HUES6 (cell line): Measurements from ENCODE around the gene VPS37D.
A peak's percentile ranks its signal among the peaks of the same experiment; 100 is the strongest.

Experiments
- H3K27ac ChIP-seq: 2 replicates; pipeline ENCODE4 v1.7.0; 2013; ENCODE audit warnings: low read depth, mild to moderate bottlenecking, low read length, inconsistent platforms
- H3K27me3 ChIP-seq: 2 replicates; pipeline ENCODE4 v1.6.1; 2013; ENCODE audit warnings: low read length; ENCODE audit not compliant: control insufficient read depth, insufficient read depth
- H3K36me3 ChIP-seq: 2 replicates; pipeline ENCODE4 v1.6.1; 2013; ENCODE audit warnings: low read length; ENCODE audit not compliant: control insufficient read depth, insufficient read depth
- H3K4me1 ChIP-seq: 2 replicates; pipeline ENCODE4 v1.6.1; 2013; ENCODE audit warnings: low read length; ENCODE audit not compliant: control insufficient read depth, insufficient read depth
- H3K4me3 ChIP-seq: 2 replicates; pipeline ENCODE4 v1.5.1; 2013; ENCODE audit warnings: low read depth, low read length
- H3K9ac ChIP-seq: one replicate; pipeline ENCODE4 v1.6.1; 2013; ENCODE audit warnings: mild to moderate bottlenecking, low read length
- H3K9me3 ChIP-seq: 2 replicates; pipeline ENCODE4 v1.6.1; 2013; ENCODE audit warnings: low read depth, low read length; ENCODE audit not compliant: control insufficient read depth, insufficient read depth

Gene VPS37D

DNA sequence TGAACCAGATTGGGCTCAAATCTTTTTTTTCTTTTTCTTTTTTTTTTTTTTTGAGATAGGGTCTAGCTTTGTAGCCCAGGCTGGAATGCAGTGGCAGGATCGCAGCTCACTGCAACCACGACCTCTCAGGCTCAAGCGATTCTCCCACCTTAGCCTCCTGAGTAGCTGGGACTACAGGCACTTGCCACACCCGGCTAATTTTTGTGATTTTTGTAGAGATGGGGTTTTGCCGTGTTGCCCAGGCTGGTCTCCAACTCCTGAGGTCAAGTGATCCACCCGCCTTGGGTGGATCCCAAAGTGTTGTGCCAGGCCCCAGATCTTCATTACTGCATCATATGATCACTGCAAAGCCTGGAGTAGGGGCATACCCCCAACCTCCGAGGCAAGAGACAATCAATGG, 12.9 kb downstream of the VPS37D start:
- no peak overlapping the region for H3K27ac ChIP-seq
- H3K4me1 ChIP-seq, result peaks cover 12% of the 10 kb centered on the region; the same call in 1 of the 2 replicates
- no peak overlapping the region for H3K9ac ChIP-seq
- H3K9me3 ChIP-seq, result no peaks in the 10 kb centered on the region
- no peak overlapping the region for H3K4me3 ChIP-seq
- H3K27me3 ChIP-seq, result no peaks in the 10 kb centered on the region
- H3K36me3 ChIP-seq, result peaks cover 16% of the 10 kb centered on the region

DNA sequence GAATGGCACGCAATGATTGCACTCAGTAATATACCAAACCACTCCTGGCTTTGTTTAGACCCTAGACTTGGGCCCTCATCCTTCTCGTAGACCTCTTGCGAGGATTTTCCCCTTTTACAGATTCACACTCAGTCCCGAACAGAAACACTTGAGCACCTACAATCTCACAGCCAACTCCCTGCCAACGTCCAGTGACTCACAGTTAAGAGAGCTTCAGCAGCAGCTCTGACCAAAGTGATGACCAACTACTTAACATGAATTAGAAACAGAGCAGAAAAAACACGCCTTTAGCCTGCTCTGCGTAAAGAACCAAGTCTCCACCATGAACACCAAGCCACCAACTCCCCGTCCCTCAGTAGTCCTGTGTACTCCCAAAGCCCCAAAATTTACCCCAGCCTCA, 13.4 kb downstream of the VPS37D start:
- H3K9ac ChIP-seq, result no peak overlapping the region
- no peaks in the 10 kb centered on the region for H3K27me3 ChIP-seq
- no peaks in the 10 kb centered on the region for H3K9me3 ChIP-seq
- peaks cover 12% of the 10 kb centered on the region; the same call in 1 of the 2 replicates for H3K4me1 ChIP-seq
- H3K4me3 ChIP-seq, result peak overlapping the region; percentile 37; the same call in 1 of the 2 replicates
- peaks cover 16% of the 10 kb centered on the region for H3K36me3 ChIP-seq
- no peak overlapping the region for H3K27ac ChIP-seq

DNA sequence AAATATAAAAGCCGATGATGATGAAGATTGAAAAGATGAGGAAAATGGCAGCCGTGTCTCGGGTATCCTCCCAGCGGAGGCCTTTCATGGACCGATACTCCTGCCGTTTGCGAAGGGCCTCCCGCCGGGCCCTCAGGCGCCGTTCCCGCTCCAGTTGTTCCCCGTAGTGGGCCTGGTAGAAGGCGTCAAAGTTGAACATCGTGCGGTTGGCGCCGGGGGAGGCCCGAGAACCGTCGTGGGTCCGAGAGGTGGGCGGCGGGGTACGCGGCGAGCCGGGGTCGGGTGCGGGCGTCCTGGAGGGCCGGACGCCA, 15.1 kb downstream of the VPS37D start:
- Histone ChIP-seq H3K4me3 (peak overlapping the region; percentile 93), H3K36me3 (peaks cover 33% of the 10 kb centered on the region), H3K9me3 (no peaks in the 10 kb centered on the region), H3K9ac (peak overlapping the region; percentile 89), H3K27ac (peak overlapping the region; percentile 66; the same call in 1 of the 2 replicates), H3K27me3 (no peaks in the 10 kb centered on the region), H3K4me1 (peaks cover 12% of the 10 kb centered on the region; the same call in 1 of the 2 replicates)

DNA sequence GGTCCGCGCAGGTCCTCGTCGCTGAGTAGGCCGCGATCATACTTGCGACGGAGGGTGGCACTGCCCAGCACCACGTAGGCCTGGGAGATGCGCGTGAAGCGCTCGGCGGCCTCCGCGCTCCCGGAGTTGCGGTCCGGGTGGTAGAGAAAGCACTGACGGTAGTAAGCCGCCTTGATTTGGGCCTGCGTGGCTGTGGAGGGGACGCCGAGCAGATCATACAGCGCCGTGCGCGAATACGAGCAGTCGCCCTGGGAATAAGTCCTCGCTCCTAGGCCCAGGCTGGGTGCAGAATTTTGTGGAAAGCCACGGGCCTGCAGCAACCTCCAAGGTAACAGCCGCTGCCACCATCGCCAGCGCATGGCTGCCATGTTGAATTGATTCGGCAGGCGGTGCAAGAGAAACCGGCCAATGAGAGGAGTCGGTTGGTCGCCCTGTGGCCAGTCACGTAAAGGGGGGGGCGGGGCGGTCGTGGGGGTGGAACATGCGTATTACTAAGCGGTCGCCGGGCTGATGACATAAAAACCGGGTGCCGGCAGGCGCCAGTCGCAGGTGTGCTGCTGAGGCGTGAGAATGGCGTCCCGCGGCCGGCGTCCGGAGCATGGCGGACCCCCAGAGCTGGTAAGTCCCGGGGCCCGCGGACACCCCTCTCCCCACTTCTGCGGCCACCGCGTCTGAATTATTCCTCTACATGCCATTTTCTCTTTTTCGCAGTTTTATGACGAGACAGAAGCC, 15.6 kb downstream of the VPS37D start, which contains the start of the genes BUD23 and DNAJC30:
Gene BUD23, plus strand, starts transcription at position 542 of the 732 bp plus-strand sequence. Its CDS starts 29 bp downstream, at position 571.
Gene DNAJC30, minus strand, starts transcription at position 398 of the 732 bp plus-strand sequence. Its CDS starts 30 bp downstream, at position 368.
- H3K4me1 ChIP-seq, result peaks cover 12% of the 10 kb centered on the region; the same call in 1 of the 2 replicates
- H3K9me3 ChIP-seq, result no peaks in the 10 kb centered on the region
- peak within 1 kb of the TSS; percentile 93 for H3K4me3 ChIP-seq
- peak within 1 kb of the TSS; percentile 87 for H3K27ac ChIP-seq
- H3K27me3 ChIP-seq, result no peaks in the 10 kb centered on the region
- peaks cover 31% of the 10 kb centered on the region for H3K36me3 ChIP-seq
- peak within 1 kb of the TSS; percentile 93 for H3K9ac ChIP-seq

DNA sequence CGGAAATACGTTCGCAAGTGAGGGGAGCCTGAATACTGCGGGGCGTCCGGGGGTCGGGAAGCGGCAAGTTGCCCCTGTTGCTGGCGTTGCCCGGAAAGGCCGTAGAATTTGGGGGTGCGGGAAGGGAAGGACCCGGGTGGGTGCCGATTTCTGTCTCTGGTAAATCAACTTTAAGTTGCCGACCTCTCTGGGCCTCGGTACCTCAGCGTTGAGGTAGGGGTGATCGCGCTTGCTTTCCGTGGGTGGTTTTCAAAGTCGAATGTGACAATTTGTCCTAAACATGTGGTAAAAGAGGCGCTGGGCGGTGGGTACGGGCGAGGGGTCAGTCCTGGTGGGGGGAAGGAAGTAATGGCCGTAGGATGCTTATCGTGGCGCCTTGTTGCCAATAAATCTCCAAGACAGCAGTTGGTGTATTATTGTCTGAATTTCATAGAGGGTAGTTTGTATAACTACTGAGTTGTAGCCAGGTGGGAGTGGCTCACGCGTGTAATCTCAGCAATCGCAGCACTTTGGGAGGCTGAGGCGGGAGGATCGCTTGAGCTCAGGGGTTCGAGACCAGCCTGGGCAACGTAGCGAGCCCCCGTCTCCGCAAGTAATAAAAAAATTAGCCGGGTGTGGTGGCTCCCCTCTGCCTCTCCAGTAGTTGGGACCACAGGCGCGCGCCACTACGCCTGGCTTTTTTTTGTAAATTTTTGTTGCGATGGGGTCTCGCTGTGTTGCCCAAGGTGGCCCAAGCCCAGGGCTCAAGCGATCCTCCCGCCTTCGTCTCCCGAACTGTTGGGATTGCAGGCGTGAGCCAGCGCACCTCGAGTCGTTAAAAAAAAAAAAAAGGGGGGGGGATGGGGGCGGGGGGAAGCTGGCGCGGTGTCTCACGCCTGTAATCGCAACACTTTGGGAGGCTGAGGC, 16.4 kb downstream of the VPS37D start:
- Histone ChIP-seq H3K4me1 (peaks cover 12% of the 10 kb centered on the region; the same call in 1 of the 2 replicates), H3K4me3 (peak overlapping the region; percentile 93), H3K9me3 (no peaks in the 10 kb centered on the region), H3K27ac (peak overlapping the region; percentile 87), H3K9ac (peak overlapping the region; percentile 93), H3K36me3 (peaks cover 34% of the 10 kb centered on the region), H3K27me3 (no peaks in the 10 kb centered on the region)

DNA sequence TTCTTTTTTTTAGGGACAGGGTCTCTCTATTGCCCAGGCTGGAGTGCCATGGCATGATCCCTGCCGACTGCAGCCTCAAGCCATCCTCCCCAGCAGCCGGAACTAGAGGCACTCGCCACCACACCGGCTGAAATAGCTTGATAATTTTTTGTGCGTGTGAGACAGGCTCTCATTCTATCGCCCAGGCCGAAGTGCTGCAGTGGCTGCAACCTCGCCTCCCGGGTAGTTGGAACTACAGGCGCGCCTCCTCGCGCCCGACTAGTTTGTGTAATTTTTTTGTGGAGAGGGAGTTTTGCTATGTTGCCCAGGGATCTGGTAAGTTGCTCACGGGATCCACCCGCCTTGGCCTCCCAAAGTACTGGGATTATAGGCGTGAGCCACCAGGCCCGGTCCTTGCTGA, 17.7 kb downstream of the VPS37D start:
- Histone ChIP-seq H3K27me3 (no peaks in the 10 kb centered on the region), H3K27ac (no peak overlapping the region), H3K9ac (no peak overlapping the region), H3K4me3 (no peak overlapping the region), H3K9me3 (no peaks in the 10 kb centered on the region), H3K4me1 (peaks cover 12% of the 10 kb centered on the region; the same call in 1 of the 2 replicates), H3K36me3 (peaks cover 42% of the 10 kb centered on the region)

DNA sequence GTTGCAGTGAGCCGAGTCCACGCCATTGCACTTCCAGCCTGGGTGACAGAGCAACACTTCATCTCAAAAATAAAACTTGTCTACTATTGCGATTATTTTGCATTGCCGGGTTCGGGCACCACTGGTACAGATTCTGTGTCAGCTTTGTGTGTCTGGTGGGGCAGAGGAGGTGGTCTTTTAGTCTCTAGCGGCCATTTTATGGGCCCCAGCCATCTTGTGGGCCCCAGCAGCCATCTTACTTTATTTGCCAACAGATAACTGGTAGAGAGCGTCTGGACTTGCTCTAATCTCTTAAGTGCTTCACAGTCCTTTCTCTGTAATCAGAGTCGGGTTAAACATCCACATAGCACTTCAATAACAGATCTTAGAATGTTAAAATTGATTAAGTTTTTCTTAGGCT, 20.7 kb downstream of the VPS37D start:
- peaks cover 70% of the 10 kb centered on the region for H3K36me3 ChIP-seq
- H3K4me3 ChIP-seq, result no peak overlapping the region
- H3K27me3 ChIP-seq, result no peaks in the 10 kb centered on the region
- no peaks in the 10 kb centered on the region for H3K4me1 ChIP-seq
- H3K27ac ChIP-seq, result no peak overlapping the region
- no peaks in the 10 kb centered on the region for H3K9me3 ChIP-seq
- no peak overlapping the region for H3K9ac ChIP-seq

DNA sequence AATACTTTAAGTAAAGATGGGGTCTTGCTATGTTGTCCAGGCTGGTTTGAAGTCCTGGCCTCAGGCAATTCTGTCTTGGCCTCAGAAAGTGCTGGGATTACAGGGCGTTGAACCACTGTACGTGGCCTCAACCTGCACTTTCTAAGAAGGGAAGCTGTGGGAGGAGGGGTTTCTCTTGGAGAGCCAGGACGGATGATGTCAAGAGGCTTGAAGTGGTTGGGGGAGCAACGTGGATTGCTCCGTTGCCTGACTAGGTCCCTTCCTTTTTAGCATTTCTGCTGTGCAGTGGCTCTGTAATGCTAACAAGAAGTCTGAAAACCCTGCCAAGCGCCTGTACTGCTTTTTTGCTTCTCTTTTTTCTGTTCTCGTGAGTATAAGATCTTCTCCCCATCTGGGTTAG, 23.0 kb downstream of the VPS37D start:
- peaks cover 89% of the 10 kb centered on the region for H3K36me3 ChIP-seq

DNA sequence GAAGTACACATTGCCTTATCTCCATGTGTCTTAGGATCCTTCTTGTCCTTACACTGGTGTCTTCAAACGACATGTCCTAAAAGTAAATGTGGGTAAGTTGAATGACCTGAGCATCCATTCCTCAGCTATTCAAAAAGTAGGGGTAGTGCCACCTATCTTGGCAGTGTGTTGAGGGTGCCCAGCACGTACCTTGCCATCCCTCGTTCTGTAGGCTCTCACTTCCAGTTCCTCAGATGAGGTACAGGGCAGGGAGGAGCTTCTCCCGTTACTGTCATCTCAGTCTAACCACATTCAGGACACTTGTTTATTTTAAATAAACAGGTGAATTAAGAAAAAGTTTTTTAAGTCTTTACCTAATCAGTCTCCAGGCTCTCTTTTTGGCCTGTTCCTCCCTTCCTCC, 28.7 kb downstream of the VPS37D start:
- no peaks in the 10 kb centered on the region for H3K9me3 ChIP-seq
- H3K4me3 ChIP-seq, result no peak overlapping the region
- H3K27me3 ChIP-seq, result no peaks in the 10 kb centered on the region
- no peak overlapping the region for H3K9ac ChIP-seq
- H3K27ac ChIP-seq, result no peak overlapping the region
- no peaks in the 10 kb centered on the region for H3K4me1 ChIP-seq
- peaks cover 89% of the 10 kb centered on the region for H3K36me3 ChIP-seq

More for the DNA sequence above, 23.0 kb downstream of the VPS37D start:
- H3K4me3 ChIP-seq, result no peak overlapping the region
- no peak overlapping the region for H3K27ac ChIP-seq
- H3K9me3 ChIP-seq, result no peaks in the 10 kb centered on the region
- no peak overlapping the region for H3K9ac ChIP-seq
- H3K27me3 ChIP-seq, result no peaks in the 10 kb centered on the region
- no peaks in the 10 kb centered on the region for H3K4me1 ChIP-seq

DNA sequence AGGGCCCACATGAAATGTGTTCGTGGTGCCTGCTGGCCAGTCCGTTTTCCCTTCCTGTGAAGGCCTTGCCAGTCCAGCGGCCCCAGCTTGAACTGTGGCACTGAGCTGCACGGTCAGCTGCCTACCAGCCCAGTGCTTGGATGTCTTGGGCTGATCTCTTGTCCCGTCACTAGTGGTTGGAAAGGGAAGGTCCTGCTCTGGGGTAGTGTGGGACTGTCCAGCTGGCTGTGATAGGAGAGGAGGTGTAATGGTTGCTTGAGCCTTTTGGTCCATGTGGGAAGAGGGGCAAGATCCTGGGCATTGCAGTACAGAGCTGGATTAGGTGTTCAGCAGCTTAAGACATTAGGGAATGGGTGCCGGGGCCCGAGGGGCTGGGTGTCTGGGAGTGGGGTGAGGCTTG, 30.8 kb downstream of the VPS37D start:
- no peaks in the 10 kb centered on the region for H3K27me3 ChIP-seq
- no peaks in the 10 kb centered on the region for H3K9me3 ChIP-seq
- no peak overlapping the region for H3K9ac ChIP-seq
- no peak overlapping the region for H3K4me3 ChIP-seq
- no peak overlapping the region for H3K27ac ChIP-seq
- H3K36me3 ChIP-seq, result peaks cover 72% of the 10 kb centered on the region
- H3K4me1 ChIP-seq, result peaks cover 5% of the 10 kb centered on the region
